Progenitor cell of endocrine pancreas (in vitro differentiated cells): ENCODE measurements around the gene TBC1D2B. TPM values are rescaled to one million over a fixed set of nuclear protein-coding genes. Genes with fewer than 3 reads are reported as not detected.

ENCODE experiments used
- DNase-seq: peaks from one replicate; pipeline ENCODE4 v3.0.0; 2021; ENCODE audit warnings: low spot score; ENCODE audit not compliant: unreplicated experiment
- H3K27ac Mint-ChIP-seq: 2 replicates; pipeline ENCODE4 v1.8.0; 2021; ENCODE audit warnings: mild to moderate bottlenecking, moderate library complexity, mixed read lengths
- H3K27me3 Mint-ChIP-seq: 2 replicates; pipeline ENCODE4 v1.8.0; 2021; ENCODE audit warnings: mixed read lengths
- H3K36me3 Mint-ChIP-seq: 2 replicates; pipeline ENCODE4 v1.8.0; 2022; ENCODE audit warnings: mixed read lengths; ENCODE audit not compliant: insufficient read depth
- H3K4me1 Mint-ChIP-seq: 2 replicates; pipeline ENCODE4 v1.8.0; 2021; ENCODE audit warnings: low read depth, mixed read lengths
- H3K4me3 Mint-ChIP-seq: 2 replicates; pipeline ENCODE4 v1.8.0; 2021; ENCODE audit warnings: low read depth, mild to moderate bottlenecking, moderate library complexity, mixed read lengths
- H3K9me3 Mint-ChIP-seq: 2 replicates; pipeline ENCODE4 v1.8.0; 2021; ENCODE audit warnings: low read depth, mixed read lengths
- total RNA-seq: library from RNA; stranded (reverse); gene quantifications from 2 replicates; pipeline ENCODE4 v1.2.1, GENCODE V29; 2021
- TF ChIP-seq, protein P1 (sequence below): fragments of 200-600 bp; sonication (generic); IDR thresholded peaks from one replicate; pipeline ENCODE4 v1.5.0; 2021; ENCODE audit warnings: antibody characterized with exemption, mild to moderate bottlenecking; ENCODE audit not compliant: unreplicated experiment

The TBC1D2B gene
- total RNA-seq, 1 donor from 2014 or later: 10.8 TPM

DNA sequence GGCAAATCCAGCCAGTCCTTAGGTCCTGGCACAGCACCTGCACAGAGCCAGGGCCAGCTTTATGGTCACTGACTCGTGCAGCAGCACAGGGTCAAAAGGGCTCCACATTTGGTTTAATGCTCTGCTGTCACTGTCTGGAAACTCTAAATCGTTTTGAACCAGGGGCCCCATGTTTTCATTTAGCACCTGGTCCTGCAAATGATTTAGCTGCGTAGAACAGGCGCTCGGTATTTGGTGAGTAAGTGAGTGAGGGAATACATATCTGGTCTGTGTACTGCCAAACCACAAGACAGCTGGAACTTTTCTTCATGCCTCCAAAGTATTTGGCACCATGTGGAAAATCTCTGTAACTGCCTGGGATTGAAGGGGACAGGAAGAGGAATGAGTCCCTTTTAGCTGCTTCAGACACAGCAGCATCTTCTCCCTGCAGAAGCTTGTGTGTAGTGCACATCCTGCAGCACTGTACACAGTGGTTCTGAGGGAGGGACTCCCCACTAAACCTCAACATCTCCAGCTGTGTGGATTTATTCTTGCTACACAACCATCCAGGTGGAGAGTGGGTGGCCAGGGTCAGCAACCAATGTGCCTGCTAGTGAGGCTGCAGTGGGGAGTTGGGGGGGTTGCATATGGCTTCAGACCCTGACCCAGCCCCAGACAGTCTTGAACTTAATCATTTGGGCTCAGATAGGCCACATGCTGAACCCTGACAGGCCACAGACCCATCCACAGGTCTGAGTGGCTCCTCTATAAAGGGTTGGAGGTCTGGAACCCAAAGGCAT lies 15.9 kb upstream of the TBC1D2B start:
- H3K27ac Mint-ChIP-seq: no peak overlapping the region
- H3K36me3 Mint-ChIP-seq: no peaks in the 10 kb centered on the region
- H3K9me3 Mint-ChIP-seq: no peaks in the 10 kb centered on the region
- TF ChIP-seq, protein P1, sequence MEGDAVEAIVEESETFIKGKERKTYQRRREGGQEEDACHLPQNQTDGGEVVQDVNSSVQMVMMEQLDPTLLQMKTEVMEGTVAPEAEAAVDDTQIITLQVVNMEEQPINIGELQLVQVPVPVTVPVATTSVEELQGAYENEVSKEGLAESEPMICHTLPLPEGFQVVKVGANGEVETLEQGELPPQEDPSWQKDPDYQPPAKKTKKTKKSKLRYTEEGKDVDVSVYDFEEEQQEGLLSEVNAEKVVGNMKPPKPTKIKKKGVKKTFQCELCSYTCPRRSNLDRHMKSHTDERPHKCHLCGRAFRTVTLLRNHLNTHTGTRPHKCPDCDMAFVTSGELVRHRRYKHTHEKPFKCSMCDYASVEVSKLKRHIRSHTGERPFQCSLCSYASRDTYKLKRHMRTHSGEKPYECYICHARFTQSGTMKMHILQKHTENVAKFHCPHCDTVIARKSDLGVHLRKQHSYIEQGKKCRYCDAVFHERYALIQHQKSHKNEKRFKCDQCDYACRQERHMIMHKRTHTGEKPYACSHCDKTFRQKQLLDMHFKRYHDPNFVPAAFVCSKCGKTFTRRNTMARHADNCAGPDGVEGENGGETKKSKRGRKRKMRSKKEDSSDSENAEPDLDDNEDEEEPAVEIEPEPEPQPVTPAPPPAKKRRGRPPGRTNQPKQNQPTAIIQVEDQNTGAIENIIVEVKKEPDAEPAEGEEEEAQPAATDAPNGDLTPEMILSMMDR: no peak
- peaks cover 20% of the 10 kb centered on the region for H3K27me3 Mint-ChIP-seq
- no peak for DNase-seq
- H3K4me1 Mint-ChIP-seq: peaks cover 9% of the 10 kb centered on the region
- H3K4me3 Mint-ChIP-seq: no peak overlapping the region

DNA sequence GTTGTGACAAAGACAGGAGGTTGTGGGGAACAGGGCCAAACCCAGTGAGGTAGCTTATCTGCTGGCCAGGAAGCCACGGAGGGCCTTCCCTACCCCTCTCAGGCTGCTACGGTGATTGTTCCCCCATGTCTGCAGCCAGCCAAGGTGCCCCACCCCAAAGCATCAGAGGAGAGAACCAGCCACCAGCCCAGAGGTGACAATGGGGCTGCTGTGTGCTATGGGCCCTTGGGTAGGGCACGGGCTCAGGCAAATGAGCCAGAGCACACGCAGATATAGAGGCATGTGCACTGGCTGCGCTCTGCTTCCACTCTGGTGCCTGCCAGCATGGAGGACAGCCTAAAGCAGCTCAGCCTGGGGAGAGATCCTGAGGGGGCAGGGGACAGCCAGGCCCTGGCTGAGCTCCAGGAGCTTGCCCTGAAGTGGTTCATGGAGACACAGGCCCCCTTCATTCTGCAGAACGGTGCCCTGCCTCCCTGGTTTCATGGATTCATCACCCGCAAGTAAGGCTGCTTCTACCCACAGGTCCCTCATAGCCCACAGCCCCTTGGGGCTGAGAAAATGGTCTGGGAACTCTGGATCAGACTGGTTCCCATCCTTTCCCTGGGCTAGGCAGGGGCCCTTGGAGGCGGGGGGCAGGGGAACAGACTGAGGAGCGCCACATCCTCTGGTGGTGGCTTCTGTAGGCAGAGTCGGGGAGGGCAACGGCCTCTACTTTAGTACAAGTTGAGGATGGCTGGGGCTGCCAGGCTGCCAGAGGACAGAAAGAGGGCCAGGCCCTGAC lies 14.9 kb upstream of the TBC1D2B start, which contains the start of gene SH2D7:
SH2D7 (plus strand) TSS at position 301 of the 781 bp plus-strand sequence; CDS start at position 325, 24 bp downstream.
- Mint-ChIP-seq H3K27me3 (peaks cover 20% of the 10 kb centered on the region), H3K4me3 (no peak within 1 kb of the TSS), H3K9me3 (no peaks in the 10 kb centered on the region), H3K36me3 (no peaks in the 10 kb centered on the region), H3K27ac (peak within 1 kb of the TSS; percentile 0), H3K4me1 (peaks cover 9% of the 10 kb centered on the region)
- DNase-seq: no peak
- TF ChIP-seq, protein P1: no peak

DNA sequence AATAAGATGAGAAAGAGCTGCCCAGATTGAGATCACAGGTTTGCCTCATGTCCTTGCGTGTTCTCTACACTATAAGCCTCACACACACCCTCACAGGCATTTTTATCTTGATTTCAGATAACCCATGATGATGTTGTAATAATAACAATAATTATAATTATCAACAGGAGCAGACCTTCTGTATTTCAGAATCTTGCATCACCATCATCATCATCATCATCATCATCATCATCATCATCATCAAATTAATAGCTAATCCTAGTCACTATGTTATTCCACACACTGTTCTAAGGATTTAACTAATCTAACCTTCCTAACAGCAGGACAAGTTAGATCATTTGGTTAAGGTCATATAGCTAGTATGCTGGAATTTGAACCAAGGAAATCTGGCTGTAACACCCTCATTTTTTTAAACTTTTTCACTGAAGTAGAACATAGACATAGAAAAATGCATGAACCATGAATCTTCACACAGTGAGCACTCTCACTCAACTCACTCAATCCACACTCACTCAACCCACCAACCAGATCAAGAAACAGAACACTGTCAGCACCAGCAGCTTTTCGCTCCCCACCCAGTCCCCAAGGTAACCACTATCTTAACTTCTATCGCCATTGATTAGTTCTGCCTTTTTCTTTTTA lies 13.0 kb upstream of the TBC1D2B start:
- Mint-ChIP-seq H3K4me3 (no peak overlapping the region), H3K4me1 (peaks cover 9% of the 10 kb centered on the region), H3K9me3 (no peaks in the 10 kb centered on the region), H3K27me3 (peaks cover 20% of the 10 kb centered on the region), H3K27ac (no peak overlapping the region), H3K36me3 (no peaks in the 10 kb centered on the region)
- TF ChIP-seq, protein P1: no peak
- DNase-seq: no peak

DNA sequence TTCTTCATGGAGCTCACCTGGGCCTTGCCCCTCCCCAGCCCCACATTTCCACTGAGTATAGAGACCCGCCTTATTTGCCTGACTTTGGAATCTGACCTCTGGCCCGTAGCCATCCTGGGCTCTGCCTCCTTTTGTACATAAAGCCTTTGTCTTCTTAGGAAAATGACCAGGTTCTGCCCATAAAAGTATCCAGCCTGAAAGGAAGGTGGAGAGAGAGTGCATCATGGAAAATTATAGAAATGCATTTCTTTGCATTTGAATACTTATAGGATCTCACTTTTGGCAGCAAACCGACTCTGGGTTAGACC lies 11.2 kb upstream of the TBC1D2B start:
- H3K4me1 Mint-ChIP-seq: peaks cover 9% of the 10 kb centered on the region
- TF ChIP-seq, protein P1: no peak

More for the DNA sequence above, 11.2 kb upstream of the TBC1D2B start:
- H3K9me3 Mint-ChIP-seq: no peaks in the 10 kb centered on the region
- H3K4me3 Mint-ChIP-seq: no peak overlapping the region
- peak overlapping the region; percentile 51 for H3K27ac Mint-ChIP-seq
- no peak for DNase-seq
- H3K36me3 Mint-ChIP-seq: no peaks in the 10 kb centered on the region
- H3K27me3 Mint-ChIP-seq: peaks cover 11% of the 10 kb centered on the region
